Fibroblast of mammary gland (primary cell): Measurements from ENCODE around the gene TTLL8.

Experiments used
- DNase-seq: peaks from one replicate; pipeline ENCODE4 v3.0.0-alpha.2; 2010; ENCODE audit warnings: low read depth
- H3K4me3 ChIP-seq: 2 replicates; pipeline ENCODE4 v1.5.1; 2011; ENCODE audit warnings: low read depth, mild to moderate bottlenecking, low read length, moderate library complexity; ENCODE audit not compliant: control insufficient read depth
- TF ChIP-seq, protein P1 (sequence below): conservative IDR thresholded peaks from 2 replicates; pipeline ENCODE4 v1.5.1; 2011; ENCODE audit warnings: low read depth, low read length, inconsistent platforms; ENCODE audit not compliant: control insufficient read depth, insufficient read depth

Gene TTLL8

DNA sequence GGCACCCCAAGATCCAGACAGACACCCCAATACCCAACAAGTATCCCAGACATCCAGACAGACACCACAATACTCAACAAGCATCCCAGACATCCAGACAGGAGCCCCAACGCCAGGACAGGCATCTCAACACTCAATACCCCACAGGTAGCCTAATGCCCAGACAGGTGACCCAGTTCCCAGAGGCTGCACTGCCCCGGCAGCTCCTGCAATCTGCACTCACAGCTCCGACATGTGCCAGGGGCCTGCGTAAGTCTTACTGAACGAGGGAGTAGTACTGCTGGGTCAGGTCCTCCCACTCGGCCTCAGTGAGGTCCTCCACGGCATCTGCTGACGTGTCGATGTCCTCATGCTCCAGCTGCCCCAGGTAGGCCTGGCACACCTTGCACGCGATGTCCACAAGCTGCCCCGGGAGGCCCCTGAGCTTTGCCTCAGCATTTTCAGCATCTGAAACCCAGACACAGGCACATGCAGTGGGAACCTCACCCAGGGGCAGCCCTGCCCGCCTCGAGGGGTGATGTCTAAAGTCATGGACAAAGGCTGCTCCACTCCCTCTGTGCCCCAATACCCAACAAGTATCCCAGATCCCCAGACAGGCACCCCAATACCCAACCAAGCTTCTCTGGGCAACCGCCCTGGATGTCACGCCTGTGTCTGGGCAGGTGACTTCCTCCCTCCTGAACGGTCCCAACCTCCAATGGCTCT is 16.6 kb downstream of the TTLL8 start:
- H3K4me3 ChIP-seq, result no peak overlapping the region
- TF ChIP-seq, protein P1, sequence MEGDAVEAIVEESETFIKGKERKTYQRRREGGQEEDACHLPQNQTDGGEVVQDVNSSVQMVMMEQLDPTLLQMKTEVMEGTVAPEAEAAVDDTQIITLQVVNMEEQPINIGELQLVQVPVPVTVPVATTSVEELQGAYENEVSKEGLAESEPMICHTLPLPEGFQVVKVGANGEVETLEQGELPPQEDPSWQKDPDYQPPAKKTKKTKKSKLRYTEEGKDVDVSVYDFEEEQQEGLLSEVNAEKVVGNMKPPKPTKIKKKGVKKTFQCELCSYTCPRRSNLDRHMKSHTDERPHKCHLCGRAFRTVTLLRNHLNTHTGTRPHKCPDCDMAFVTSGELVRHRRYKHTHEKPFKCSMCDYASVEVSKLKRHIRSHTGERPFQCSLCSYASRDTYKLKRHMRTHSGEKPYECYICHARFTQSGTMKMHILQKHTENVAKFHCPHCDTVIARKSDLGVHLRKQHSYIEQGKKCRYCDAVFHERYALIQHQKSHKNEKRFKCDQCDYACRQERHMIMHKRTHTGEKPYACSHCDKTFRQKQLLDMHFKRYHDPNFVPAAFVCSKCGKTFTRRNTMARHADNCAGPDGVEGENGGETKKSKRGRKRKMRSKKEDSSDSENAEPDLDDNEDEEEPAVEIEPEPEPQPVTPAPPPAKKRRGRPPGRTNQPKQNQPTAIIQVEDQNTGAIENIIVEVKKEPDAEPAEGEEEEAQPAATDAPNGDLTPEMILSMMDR, result no peak
- DNase-seq, result no peak

DNA sequence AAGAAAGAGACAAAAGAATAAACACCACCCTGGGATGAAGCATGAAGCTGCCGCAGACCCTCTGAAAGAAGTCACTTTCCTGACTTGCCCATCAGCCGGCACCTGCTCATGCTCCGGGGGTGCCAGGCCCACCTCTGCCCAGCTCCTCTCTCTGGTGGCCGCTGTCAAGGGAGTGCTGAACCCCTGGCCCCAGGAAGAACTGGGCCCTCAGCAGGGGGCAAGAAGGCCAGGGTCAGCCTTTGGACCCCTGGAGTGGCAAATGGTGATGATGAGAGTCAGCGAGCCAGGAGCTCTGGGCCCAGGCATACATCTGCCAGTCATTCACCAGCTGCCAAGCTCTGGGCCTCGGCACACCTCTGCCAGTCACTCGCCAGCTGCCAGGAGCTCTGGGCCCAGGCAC is 17.4 kb downstream of the TTLL8 start:
- no peak for DNase-seq
- TF ChIP-seq, protein P1, result no peak
- H3K4me3 ChIP-seq, result no peak overlapping the region

DNA sequence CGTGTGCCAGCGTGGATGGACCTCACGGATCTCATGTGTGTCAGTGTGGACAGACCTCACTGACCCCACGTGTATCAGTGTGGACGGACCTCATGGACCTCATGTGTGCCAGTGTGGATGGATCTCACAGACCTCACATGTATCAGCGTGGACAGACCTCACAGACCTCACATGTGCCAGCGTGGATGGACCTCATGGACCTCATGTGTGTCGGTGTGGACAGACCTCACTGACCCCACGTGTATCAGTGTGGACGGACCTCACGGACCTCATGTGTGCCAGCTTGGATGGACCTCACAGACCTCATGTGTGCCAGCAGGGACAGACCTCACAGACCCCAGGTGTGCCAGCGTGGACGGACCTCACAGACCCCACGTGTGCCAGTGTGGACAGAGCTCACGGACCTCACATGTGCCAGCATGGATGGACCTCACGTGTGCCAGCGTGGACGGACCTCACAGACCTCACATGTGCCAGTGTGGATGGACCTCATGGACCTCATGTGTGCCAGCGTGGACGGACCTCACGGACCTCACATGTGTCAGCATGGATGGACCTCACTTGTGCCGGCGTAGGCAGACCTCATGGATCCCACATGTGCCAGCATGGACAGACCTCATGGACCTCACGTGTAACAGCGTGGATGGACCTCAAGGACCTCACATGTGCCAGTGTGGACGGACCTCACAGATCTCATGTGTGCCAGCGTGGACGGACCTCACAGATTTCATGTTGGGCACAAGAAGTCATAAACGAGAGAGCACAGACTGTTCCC is 18.2 kb downstream of the TTLL8 start:
- H3K4me3 ChIP-seq, result no peak overlapping the region
- TF ChIP-seq, protein P1, result no peak
- DNase-seq, result no peak

DNA sequence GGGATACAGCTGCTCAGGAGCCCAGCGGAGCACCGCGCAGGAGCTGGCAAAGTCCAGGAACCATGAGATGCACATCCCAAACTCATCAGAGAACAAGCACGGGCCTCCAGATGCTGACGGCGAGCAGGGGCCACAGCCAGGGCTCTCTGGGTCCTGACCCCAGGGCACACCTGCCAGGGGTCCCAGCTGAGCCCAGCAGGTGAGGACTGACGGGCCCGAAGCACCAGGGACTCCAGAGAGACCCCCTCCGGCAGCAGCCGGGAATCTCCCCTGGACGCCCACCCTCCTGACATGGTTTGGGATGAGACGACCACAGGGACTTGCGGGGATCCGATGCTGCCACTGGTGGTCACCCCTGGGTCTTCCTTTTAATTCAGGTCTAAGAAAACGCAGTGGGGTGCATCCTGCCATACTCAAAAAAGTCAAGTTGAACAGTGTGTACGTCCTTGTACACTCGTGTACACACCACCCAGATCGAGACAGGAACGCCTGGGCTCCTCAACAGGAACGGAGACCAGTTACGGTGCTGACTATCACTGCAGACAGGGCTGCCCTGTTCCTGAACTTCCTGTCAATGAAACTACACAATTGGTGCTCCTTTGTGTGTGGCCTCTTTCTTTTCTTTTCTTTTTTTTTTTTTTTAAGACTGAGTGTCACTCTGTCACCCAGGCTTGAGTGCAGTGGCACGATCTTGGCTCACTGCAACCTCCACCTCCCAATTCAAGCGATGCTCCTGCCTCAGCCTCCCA is 21.9 kb downstream of the TTLL8 start:
- H3K4me3 ChIP-seq, result no peak overlapping the region
- DNase-seq, result no peak
- TF ChIP-seq, protein P1, result no peak

DNA sequence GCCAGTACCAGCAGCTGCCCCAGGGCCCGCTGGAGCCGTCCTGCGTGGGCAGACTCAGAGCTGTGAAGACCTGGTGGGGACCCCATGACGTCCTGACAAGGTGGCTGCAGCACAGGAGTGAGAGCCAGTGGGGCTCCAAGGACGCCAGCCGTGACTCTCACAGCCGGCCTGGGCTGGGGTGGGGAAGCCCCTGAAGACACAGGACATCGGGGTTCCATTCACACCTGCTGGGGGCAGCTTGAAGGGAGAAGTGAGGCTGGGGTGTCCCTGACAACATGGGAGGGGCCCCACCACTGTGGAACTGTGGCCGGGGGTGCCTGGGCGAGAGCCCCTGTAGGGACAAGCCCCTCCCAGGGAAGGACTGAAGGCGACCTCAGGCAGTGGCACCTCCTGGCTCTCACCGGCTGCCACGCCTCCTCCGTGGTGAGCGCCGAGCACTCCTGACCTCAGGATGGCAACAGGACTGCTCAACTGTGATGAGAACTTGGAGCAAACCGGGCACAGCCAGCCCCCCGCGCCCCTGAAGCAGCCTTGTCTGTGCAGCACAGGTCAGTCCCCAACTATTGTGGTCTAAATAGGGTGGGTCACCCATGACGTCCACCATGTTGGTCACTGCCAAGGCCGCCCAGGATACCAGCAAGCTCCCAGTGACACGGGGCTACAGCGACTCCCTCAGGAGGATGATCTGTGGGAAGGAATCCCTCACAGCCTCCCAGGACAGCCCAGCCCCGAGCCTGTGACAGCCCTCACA is 22.8 kb downstream of the TTLL8 start:
- H3K4me3 ChIP-seq, result no peak overlapping the region
- no peak for DNase-seq
- TF ChIP-seq, protein P1, result no peak
